ENCODE data around the gene SLC25A27.

- TF ChIP-seq, protein P1, sequence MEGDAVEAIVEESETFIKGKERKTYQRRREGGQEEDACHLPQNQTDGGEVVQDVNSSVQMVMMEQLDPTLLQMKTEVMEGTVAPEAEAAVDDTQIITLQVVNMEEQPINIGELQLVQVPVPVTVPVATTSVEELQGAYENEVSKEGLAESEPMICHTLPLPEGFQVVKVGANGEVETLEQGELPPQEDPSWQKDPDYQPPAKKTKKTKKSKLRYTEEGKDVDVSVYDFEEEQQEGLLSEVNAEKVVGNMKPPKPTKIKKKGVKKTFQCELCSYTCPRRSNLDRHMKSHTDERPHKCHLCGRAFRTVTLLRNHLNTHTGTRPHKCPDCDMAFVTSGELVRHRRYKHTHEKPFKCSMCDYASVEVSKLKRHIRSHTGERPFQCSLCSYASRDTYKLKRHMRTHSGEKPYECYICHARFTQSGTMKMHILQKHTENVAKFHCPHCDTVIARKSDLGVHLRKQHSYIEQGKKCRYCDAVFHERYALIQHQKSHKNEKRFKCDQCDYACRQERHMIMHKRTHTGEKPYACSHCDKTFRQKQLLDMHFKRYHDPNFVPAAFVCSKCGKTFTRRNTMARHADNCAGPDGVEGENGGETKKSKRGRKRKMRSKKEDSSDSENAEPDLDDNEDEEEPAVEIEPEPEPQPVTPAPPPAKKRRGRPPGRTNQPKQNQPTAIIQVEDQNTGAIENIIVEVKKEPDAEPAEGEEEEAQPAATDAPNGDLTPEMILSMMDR (optimal IDR thresholded peaks at IDR 0.05 in 1 of 3, IDR thresholded peaks at IDR 0.05 in 1 of 3, conservative IDR thresholded peaks at IDR 0.05 in 1 of 3; ENCODE audit: extremely low read depth in 1 of 3, insufficient read depth in 2 of 3, low read length in 3 of 3), result no peak
- no peak for TF ChIP-seq EZH2 (IDR thresholded peaks at IDR 0.05; ENCODE audit: low read length)
These were observed 67.6 kb downstream of the SLC25A27 start for GRCh38 chr6:46720401-46720800.

Data from keratinocyte (primary cell).